ENCODE data around the gene CXCR4.

The CXCR4 gene

GRCh38 chr2:136114382-136114781, 3.6 kb downstream of the CXCR4 start:
- no peak overlapping the region for H3K4me3 ChIP-seq
- H3K36me3 ChIP-seq (ENCODE audit: insufficient read depth, low read length) = no peaks in the 10 kb centered on the region
- H3K27ac ChIP-seq = no peak overlapping the region
- TF ChIP-seq EZH2 (IDR thresholded peaks at IDR 0.05) (no peak), POLR2AphosphoS5 (IDR thresholded peaks at IDR 0.05; ENCODE audit: borderline replicate concordance, low read depth, low read length) (no peak), FOXP2 (optimal IDR thresholded peaks at IDR 0.05; ENCODE audit: control extremely low read depth, extremely low read length, insufficient read depth) (no peak)
- H3K9me3 ChIP-seq (ENCODE audit: low read depth, low read length) = no peaks in the 10 kb centered on the region
- DNase-seq (ENCODE audit: low read depth, low spot score) = no peak
- no peak overlapping the region for H3K9ac ChIP-seq (ENCODE audit: insufficient read length)

- Histone ChIP-seq H3K9ac (ENCODE audit: insufficient read length) (no peak overlapping the region), H3K27ac (no peak overlapping the region), H3K4me3 (no peak overlapping the region), H3K9me3 (ENCODE audit: low read depth, low read length) (no peaks in the 10 kb centered on the region), H3K36me3 (ENCODE audit: insufficient read depth, low read length) (no peaks in the 10 kb centered on the region)
- TF ChIP-seq EZH2 (IDR thresholded peaks at IDR 0.05) = no peak
- TF ChIP-seq POLR2AphosphoS5 (IDR thresholded peaks at IDR 0.05; ENCODE audit: borderline replicate concordance, low read depth, low read length) = no peak
- TF ChIP-seq FOXP2 (optimal IDR thresholded peaks at IDR 0.05; ENCODE audit: control extremely low read depth, extremely low read length, insufficient read depth) = no peak
- no peak for DNase-seq (ENCODE audit: low read depth, low spot score)
These were observed 4.6 kb downstream of the CXCR4 start for GRCh38 chr2:136113209-136113971.

- Histone ChIP-seq H3K4me3 (no peak overlapping the region), H3K27ac (no peak overlapping the region), H3K36me3 (ENCODE audit: insufficient read depth, low read length) (no peaks in the 10 kb centered on the region), H3K9me3 (ENCODE audit: low read depth, low read length) (no peaks in the 10 kb centered on the region), H3K9ac (ENCODE audit: insufficient read length) (no peak overlapping the region)
- DNase-seq (ENCODE audit: low read depth, low spot score) = no peak
- TF ChIP-seq FOXP2 (optimal IDR thresholded peaks at IDR 0.05; ENCODE audit: control extremely low read depth, extremely low read length, insufficient read depth) = no peak
These were observed 5.4 kb downstream of the CXCR4 start for GRCh38 chr2:136112317-136113208.

- Histone ChIP-seq H3K9me3 (ENCODE audit: low read depth, low read length) (no peaks in the 10 kb centered on the region), H3K36me3 (ENCODE audit: insufficient read depth, low read length) (no peaks in the 10 kb centered on the region), H3K9ac (ENCODE audit: insufficient read length) (no peak overlapping the region), H3K27ac (no peak overlapping the region), H3K4me3 (no peak overlapping the region)
- TF ChIP-seq FOXP2 (optimal IDR thresholded peaks at IDR 0.05; ENCODE audit: control extremely low read depth, extremely low read length, insufficient read depth) (no peak), POLR2AphosphoS5 (IDR thresholded peaks at IDR 0.05; ENCODE audit: borderline replicate concordance, low read depth, low read length) (no peak), EZH2 (IDR thresholded peaks at IDR 0.05) (no peak)
- DNase-seq (ENCODE audit: low read depth, low spot score) = no peak
These were observed 6.2 kb downstream of the CXCR4 start for GRCh38 chr2:136111711-136112110.

GRCh38 chr2:136110526-136110925, 7.4 kb downstream of the CXCR4 start:
- TF ChIP-seq EZH2 (IDR thresholded peaks at IDR 0.05) (no peak), POLR2AphosphoS5 (IDR thresholded peaks at IDR 0.05; ENCODE audit: borderline replicate concordance, low read depth, low read length) (no peak), FOXP2 (optimal IDR thresholded peaks at IDR 0.05; ENCODE audit: control extremely low read depth, extremely low read length, insufficient read depth) (no peak)
- H3K36me3 ChIP-seq (ENCODE audit: insufficient read depth, low read length) = no peaks in the 10 kb centered on the region
- no peak overlapping the region for H3K27ac ChIP-seq
- no peaks in the 10 kb centered on the region for H3K9me3 ChIP-seq (ENCODE audit: low read depth, low read length)
- H3K4me3 ChIP-seq = no peak overlapping the region
- DNase-seq (ENCODE audit: low read depth, low spot score) = no peak
- no peak overlapping the region for H3K9ac ChIP-seq (ENCODE audit: insufficient read length)

GRCh38 chr2:136108463-136108862, 9.5 kb downstream of the CXCR4 start:
- H3K9ac ChIP-seq (ENCODE audit: insufficient read length) = no peak overlapping the region
- no peak for TF ChIP-seq EZH2 (IDR thresholded peaks at IDR 0.05)
- no peak for TF ChIP-seq FOXP2 (optimal IDR thresholded peaks at IDR 0.05; ENCODE audit: control extremely low read depth, extremely low read length, insufficient read depth)
- no peak for TF ChIP-seq POLR2AphosphoS5 (IDR thresholded peaks at IDR 0.05; ENCODE audit: borderline replicate concordance, low read depth, low read length)

GRCh38 chr2:136107051-136108033, 10.6 kb downstream of the CXCR4 start:
- no peak for TF ChIP-seq FOXP2 (optimal IDR thresholded peaks at IDR 0.05; ENCODE audit: control extremely low read depth, extremely low read length, insufficient read depth)
- TF ChIP-seq POLR2AphosphoS5 (IDR thresholded peaks at IDR 0.05; ENCODE audit: borderline replicate concordance, low read depth, low read length) = no peak
- no peak for TF ChIP-seq EZH2 (IDR thresholded peaks at IDR 0.05)
- DNase-seq (ENCODE audit: low read depth, low spot score) = no peak
- H3K27ac ChIP-seq = no peak overlapping the region
- H3K4me3 ChIP-seq = no peak overlapping the region
- no peak overlapping the region for H3K9ac ChIP-seq (ENCODE audit: insufficient read length)
- no peaks in the 10 kb centered on the region for H3K9me3 ChIP-seq (ENCODE audit: low read depth, low read length)
- H3K36me3 ChIP-seq (ENCODE audit: insufficient read depth, low read length) = no peaks in the 10 kb centered on the region

More at GRCh38 chr2:136108463-136108862, 9.5 kb downstream of the CXCR4 start:
- no peak for DNase-seq (ENCODE audit: low read depth, low spot score)
- H3K4me3 ChIP-seq = no peak overlapping the region
- H3K9me3 ChIP-seq (ENCODE audit: low read depth, low read length) = no peaks in the 10 kb centered on the region
- no peaks in the 10 kb centered on the region for H3K36me3 ChIP-seq (ENCODE audit: insufficient read depth, low read length)
- no peak overlapping the region for H3K27ac ChIP-seq

Measured in SK-N-MC (cell line).